Measurements from ENCODE around the gene DCAF6.

Gene DCAF6

DNA sequence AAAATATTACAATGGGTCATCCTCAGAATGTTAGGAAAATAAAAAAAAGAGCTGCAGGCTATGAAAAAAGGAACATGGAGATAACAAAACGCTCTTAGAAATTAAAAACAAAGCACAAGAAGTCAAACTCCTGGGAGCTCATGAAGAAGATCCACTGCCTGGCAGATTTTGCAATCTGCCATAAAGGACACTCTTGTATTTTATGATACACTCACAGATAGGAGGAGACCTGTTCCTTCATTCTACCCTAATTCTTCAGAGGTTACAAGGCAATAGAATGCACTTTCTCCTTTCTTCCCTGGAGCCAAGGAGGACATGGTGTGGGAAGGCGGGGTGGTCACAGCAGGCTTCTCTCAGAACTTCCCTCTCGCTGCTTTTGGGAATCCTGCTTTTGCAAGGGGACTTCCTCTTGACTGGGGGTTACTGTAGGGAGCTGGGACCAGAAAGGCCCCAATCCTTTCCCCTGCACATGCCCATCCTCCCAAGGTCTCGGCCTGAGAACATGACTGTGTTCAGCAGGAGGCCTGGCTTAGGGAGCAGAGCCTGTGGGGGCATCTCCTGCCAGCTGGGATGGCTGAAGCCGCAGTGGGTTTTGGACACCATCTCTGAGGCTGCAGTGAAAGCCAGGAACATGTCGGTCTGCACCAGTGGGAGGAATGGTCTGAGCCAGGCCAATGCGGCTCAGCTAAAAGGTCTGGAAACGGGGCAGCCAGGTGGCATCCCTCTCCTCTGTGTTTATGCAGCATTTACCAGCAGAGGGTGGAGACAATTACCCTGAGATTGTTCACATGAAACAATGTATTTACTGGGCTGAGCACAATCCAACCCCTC is 155.5 kb downstream of the DCAF6 start:
- WGBS (ENCODE audit: extremely low coverage, insufficient coverage, low lambda C conversion rate): no CpG with 5 or more reads among the region's 8 CpGs
- Histone ChIP-seq H2BK120ac (ENCODE audit: low read depth, low read length) (no peak overlapping the region), H3K4me3 (ENCODE audit: low read length) (no peak overlapping the region), H3K56ac (ENCODE audit: low read length) (no peak overlapping the region), H3K4ac (ENCODE audit: low read depth, low read length) (no peak overlapping the region), H3K36me3 (ENCODE audit: control insufficient read depth, insufficient read depth, low read length) (no peaks in the 10 kb centered on the region), H3K23ac (ENCODE audit: low read length) (no peak overlapping the region), H2BK15ac (replicated peaks; ENCODE audit: low read depth) (no peak overlapping the region), H3K18ac (ENCODE audit: low read length) (no peak overlapping the region), H2AK5ac (ENCODE audit: low read length) (no peak overlapping the region), H2BK5ac (ENCODE audit: low read length) (no peak overlapping the region), H3K79me1 (ENCODE audit: low read length) (no peaks in the 10 kb centered on the region), H4K5ac (ENCODE audit: low read length) (no peak overlapping the region), H3K4me1 (ENCODE audit: control insufficient read depth, low read depth, low read length) (peaks cover 3% of the 10 kb centered on the region), H4K8ac (ENCODE audit: low read depth, low read length) (no peak overlapping the region), H3K79me2 (ENCODE audit: control insufficient read depth, insufficient read depth, low read length) (no peaks in the 10 kb centered on the region), H3K27me3 (ENCODE audit: insufficient read depth, low read length, poor library complexity) (no peaks in the 10 kb centered on the region), H3K4me2 (ENCODE audit: low read length) (no peak overlapping the region), H3K9ac (ENCODE audit: low read length) (no peak overlapping the region), H3K27ac (ENCODE audit: low read depth, low read length) (no peak overlapping the region)
- no peak for DNase-seq

DNA sequence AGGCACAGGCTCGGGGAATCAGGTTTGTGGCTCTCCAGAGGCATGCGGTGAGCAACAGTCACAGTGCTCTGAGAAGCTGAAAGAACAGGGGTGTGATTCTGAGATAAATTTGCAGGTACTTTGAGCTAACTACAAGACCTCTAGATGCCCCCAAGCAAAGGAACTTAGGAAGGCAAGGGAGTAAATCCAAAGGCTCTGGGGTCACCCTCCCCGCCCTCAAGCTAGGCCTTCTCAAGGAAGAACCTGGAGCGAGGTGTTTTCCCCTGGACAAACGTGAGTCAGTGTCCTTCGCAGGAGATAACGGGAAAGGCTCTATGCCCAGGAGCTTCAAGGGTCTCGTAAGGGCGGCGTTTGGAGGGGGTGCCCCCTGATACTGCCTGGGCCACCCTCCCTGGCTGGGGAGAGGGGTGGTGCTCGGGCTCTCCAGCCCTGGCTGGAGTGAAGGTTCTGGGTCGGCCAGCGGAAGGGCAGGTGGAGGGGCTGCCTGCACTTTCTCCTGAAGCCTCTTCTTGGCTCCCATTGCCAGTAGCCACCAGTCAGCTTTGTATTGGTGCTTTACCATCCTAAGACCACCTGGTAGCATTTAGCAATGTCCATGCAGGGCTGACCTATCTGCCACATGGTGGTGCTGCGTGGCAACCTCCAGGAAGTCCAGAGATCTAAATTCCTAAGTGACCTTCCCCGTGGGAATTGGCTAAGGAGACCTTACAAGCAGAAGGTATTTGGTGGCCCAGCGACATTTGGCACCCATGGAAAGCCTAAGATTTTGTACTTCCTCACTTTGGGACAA is 156.3 kb downstream of the DCAF6 start:
- Histone ChIP-seq H3K4me1 (ENCODE audit: control insufficient read depth, low read depth, low read length) (peaks cover 3% of the 10 kb centered on the region), H3K4me3 (ENCODE audit: low read length) (no peak overlapping the region), H3K4ac (ENCODE audit: low read depth, low read length) (no peak overlapping the region), H3K36me3 (ENCODE audit: control insufficient read depth, insufficient read depth, low read length) (no peaks in the 10 kb centered on the region), H2BK120ac (ENCODE audit: low read depth, low read length) (no peak overlapping the region), H3K79me1 (ENCODE audit: low read length) (no peaks in the 10 kb centered on the region), H2AK5ac (ENCODE audit: low read length) (no peak overlapping the region), H3K79me2 (ENCODE audit: control insufficient read depth, insufficient read depth, low read length) (no peaks in the 10 kb centered on the region), H3K56ac (ENCODE audit: low read length) (no peak overlapping the region), H2BK5ac (ENCODE audit: low read length) (no peak overlapping the region), H3K9ac (ENCODE audit: low read length) (no peak overlapping the region), H3K4me2 (ENCODE audit: low read length) (no peak overlapping the region), H4K8ac (ENCODE audit: low read depth, low read length) (no peak overlapping the region), H3K23ac (ENCODE audit: low read length) (no peak overlapping the region), H3K27me3 (ENCODE audit: insufficient read depth, low read length, poor library complexity) (no peaks in the 10 kb centered on the region), H4K5ac (ENCODE audit: low read length) (no peak overlapping the region), H3K27ac (ENCODE audit: low read depth, low read length) (no peak overlapping the region), H3K18ac (ENCODE audit: low read length) (no peak overlapping the region), H2BK15ac (replicated peaks; ENCODE audit: low read depth) (no peak overlapping the region)
- no CpG with 5 or more reads among the region's 16 CpGs for WGBS (ENCODE audit: extremely low coverage, insufficient coverage, low lambda C conversion rate)
- peak; percentile 74 for DNase-seq

DNA sequence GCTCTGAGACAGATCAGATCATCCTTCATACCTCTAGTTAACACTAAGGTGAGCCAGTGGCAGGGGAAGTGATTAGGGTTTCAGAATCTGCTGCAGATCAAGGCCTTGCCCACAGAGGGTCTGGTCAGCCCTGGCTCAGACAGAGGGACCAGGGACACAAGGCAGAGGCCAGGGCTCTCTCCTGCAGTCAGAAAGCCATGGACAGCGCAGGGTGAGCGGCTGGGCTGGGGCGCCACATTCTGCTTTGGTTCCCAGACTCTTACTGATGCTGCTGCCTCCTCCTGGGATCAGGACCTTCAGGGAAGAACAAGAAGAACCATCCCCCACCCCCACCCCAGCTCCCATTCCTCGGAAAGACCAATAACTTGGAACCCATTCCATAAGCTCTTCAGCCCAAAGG is 157.1 kb downstream of the DCAF6 start:
- no peak overlapping the region for H3K4ac ChIP-seq (ENCODE audit: low read depth, low read length)
- no peak overlapping the region for H2BK5ac ChIP-seq (ENCODE audit: low read length)
- H3K27me3 ChIP-seq (ENCODE audit: insufficient read depth, low read length, poor library complexity): no peaks in the 10 kb centered on the region
- H3K36me3 ChIP-seq (ENCODE audit: control insufficient read depth, insufficient read depth, low read length): no peaks in the 10 kb centered on the region
- H2AK5ac ChIP-seq (ENCODE audit: low read length): no peak overlapping the region
- H3K9ac ChIP-seq (ENCODE audit: low read length): no peak overlapping the region
- no peak overlapping the region for H3K23ac ChIP-seq (ENCODE audit: low read length)
- no peak overlapping the region for H3K4me3 ChIP-seq (ENCODE audit: low read length)
- no peak overlapping the region for H3K4me2 ChIP-seq (ENCODE audit: low read length)
- no peak overlapping the region for H3K18ac ChIP-seq (ENCODE audit: low read length)
- H4K5ac ChIP-seq (ENCODE audit: low read length): no peak overlapping the region
- DNase-seq: no peak
- no peak overlapping the region for H3K27ac ChIP-seq (ENCODE audit: low read depth, low read length)
- no peak overlapping the region for H2BK15ac ChIP-seq (replicated peaks; ENCODE audit: low read depth)
- no peak overlapping the region for H3K56ac ChIP-seq (ENCODE audit: low read length)
- H3K79me1 ChIP-seq (ENCODE audit: low read length): no peaks in the 10 kb centered on the region
- no peak overlapping the region for H2BK120ac ChIP-seq (ENCODE audit: low read depth, low read length)
- H3K79me2 ChIP-seq (ENCODE audit: control insufficient read depth, insufficient read depth, low read length): no peaks in the 10 kb centered on the region
- WGBS (ENCODE audit: extremely low coverage, insufficient coverage, low lambda C conversion rate): no CpG with 5 or more reads among the region's 4 CpGs
- no peak overlapping the region for H4K8ac ChIP-seq (ENCODE audit: low read depth, low read length)
- H3K4me1 ChIP-seq (ENCODE audit: control insufficient read depth, low read depth, low read length): peaks cover 1% of the 10 kb centered on the region

DNA sequence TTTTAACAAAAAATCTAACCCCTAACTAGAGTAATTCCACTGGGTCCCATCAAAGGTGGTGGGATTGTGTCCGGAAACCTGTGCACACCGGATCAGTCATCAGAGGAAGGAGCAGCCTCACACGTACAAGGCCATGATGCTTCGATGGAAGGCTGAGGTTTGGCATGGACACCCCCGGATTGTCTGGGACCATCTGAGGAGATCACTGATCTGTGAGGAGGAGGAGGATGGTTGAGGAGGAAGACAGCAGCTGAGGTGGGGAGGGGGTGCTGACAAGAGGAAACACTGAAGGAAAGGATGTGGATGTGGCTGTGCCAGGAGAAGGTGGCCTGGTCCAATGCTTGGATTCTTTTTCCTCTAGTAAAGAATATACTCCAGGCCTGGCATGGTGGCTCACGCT is 159.0 kb downstream of the DCAF6 start:
- Histone ChIP-seq H3K23ac (ENCODE audit: low read length) (no peak overlapping the region), H3K18ac (ENCODE audit: low read length) (no peak overlapping the region), H4K5ac (ENCODE audit: low read length) (no peak overlapping the region), H3K4me2 (ENCODE audit: low read length) (no peak overlapping the region), H3K79me2 (ENCODE audit: control insufficient read depth, insufficient read depth, low read length) (no peaks in the 10 kb centered on the region), H3K27ac (ENCODE audit: low read depth, low read length) (no peak overlapping the region), H2BK120ac (ENCODE audit: low read depth, low read length) (no peak overlapping the region), H3K56ac (ENCODE audit: low read length) (no peak overlapping the region), H3K79me1 (ENCODE audit: low read length) (no peaks in the 10 kb centered on the region), H3K4me1 (ENCODE audit: control insufficient read depth, low read depth, low read length) (no peaks in the 10 kb centered on the region), H3K4ac (ENCODE audit: low read depth, low read length) (no peak overlapping the region), H3K9ac (ENCODE audit: low read length) (no peak overlapping the region), H3K4me3 (ENCODE audit: low read length) (no peak overlapping the region), H2AK5ac (ENCODE audit: low read length) (no peak overlapping the region), H3K27me3 (ENCODE audit: insufficient read depth, low read length, poor library complexity) (no peaks in the 10 kb centered on the region), H4K8ac (ENCODE audit: low read depth, low read length) (no peak overlapping the region), H3K36me3 (ENCODE audit: control insufficient read depth, insufficient read depth, low read length) (no peaks in the 10 kb centered on the region), H2BK5ac (ENCODE audit: low read length) (no peak overlapping the region), H2BK15ac (replicated peaks; ENCODE audit: low read depth) (no peak overlapping the region)
- DNase-seq: no peak
- no CpG with 5 or more reads among the region's 6 CpGs for WGBS (ENCODE audit: extremely low coverage, insufficient coverage, low lambda C conversion rate)

DNA sequence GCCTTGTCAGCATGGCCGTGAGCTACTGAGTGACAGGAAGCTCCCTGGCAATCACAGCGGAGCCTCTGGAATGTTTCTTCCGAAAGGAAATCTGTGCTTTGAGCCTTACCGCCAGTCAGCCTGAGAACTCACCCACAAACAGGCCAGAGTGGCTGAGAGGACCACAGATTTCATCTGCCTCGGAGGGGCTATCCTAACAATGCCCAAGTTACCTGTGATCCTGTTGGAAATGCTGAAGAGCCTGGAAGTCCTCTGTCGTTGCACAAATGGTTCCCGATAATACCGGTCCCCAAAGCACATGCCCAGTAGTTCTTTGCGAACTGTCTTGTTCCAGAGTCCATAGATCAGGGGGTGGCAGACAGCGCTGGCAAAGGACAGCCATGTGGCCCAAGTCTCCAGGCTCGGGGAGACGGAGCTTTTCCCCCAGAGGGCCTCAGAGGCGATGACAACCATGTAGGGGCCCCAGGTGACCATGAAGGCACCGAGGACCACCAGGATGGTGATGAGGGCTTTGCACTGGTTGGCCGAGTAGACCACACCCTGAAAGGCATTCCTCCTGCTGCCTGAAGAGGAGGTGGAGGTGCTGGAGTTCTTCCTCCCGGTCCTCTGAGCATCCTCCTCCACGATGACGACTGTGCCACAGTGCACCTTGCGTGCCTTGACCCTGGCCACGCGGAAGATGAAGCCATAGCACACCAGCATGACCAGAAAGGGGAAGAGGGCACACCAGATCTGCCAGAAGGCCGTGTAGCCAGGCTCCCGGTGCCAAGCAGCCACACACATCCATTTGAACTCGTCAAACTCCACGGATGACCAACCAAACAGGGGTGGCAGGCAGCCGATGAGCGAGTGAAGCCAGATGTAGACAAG is 160.0 kb downstream of the DCAF6 start:
- Histone ChIP-seq H2AK5ac (ENCODE audit: low read length) (no peak overlapping the region), H3K23ac (ENCODE audit: low read length) (no peak overlapping the region), H3K79me1 (ENCODE audit: low read length) (no peaks in the 10 kb centered on the region), H2BK120ac (ENCODE audit: low read depth, low read length) (no peak overlapping the region), H3K36me3 (ENCODE audit: control insufficient read depth, insufficient read depth, low read length) (no peaks in the 10 kb centered on the region), H3K9ac (ENCODE audit: low read length) (no peak overlapping the region), H3K4ac (ENCODE audit: low read depth, low read length) (no peak overlapping the region), H3K18ac (ENCODE audit: low read length) (no peak overlapping the region), H3K27ac (ENCODE audit: low read depth, low read length) (no peak overlapping the region), H3K4me1 (ENCODE audit: control insufficient read depth, low read depth, low read length) (no peaks in the 10 kb centered on the region), H4K8ac (ENCODE audit: low read depth, low read length) (no peak overlapping the region), H2BK5ac (ENCODE audit: low read length) (no peak overlapping the region), H3K79me2 (ENCODE audit: control insufficient read depth, insufficient read depth, low read length) (no peaks in the 10 kb centered on the region), H3K56ac (ENCODE audit: low read length) (no peak overlapping the region), H3K4me2 (ENCODE audit: low read length) (no peak overlapping the region), H3K27me3 (ENCODE audit: insufficient read depth, low read length, poor library complexity) (no peaks in the 10 kb centered on the region), H2BK15ac (replicated peaks; ENCODE audit: low read depth) (no peak overlapping the region), H4K5ac (ENCODE audit: low read length) (no peak overlapping the region), H3K4me3 (ENCODE audit: low read length) (no peak overlapping the region)
- no CpG with 5 or more reads among the region's 27 CpGs for WGBS (ENCODE audit: extremely low coverage, insufficient coverage, low lambda C conversion rate)
- DNase-seq: no peak

Data from mesendoderm (in vitro differentiated cells).